Endothelial cell of umbilical vein (primary cell): ENCODE measurements around the gene ANGEL2.

Source experiments
- CTCF ChIP-seq, 2 donors: IDR thresholded peaks; 1 replicate in 1 of 2; 2 replicates in 1 of 2; pipeline ENCODE4 v1.5.1; 2011; ENCODE audit warnings: low read length in 2 of 2, mild to moderate bottlenecking in 2 of 2, moderate library complexity in 2 of 2, control low read depth in 1 of 2, inconsistent platforms in 1 of 2, low read depth in 1 of 2; ENCODE audit not compliant: insufficient read depth in 1 of 2; ENCODE audit errors: extremely low read depth in 1 of 2
- EZH2 ChIP-seq: IDR thresholded peaks from 2 replicates; pipeline ENCODE4 v1.6.1; 2012; ENCODE audit warnings: borderline replicate concordance, low read depth, mild to moderate bottlenecking, moderate library complexity, low read length, inconsistent platforms; ENCODE audit not compliant: severe bottlenecking
- FOS ChIP-seq: IDR thresholded peaks from 2 replicates; pipeline ENCODE4 v1.6.1; 2011; ENCODE audit warnings: mild to moderate bottlenecking, low read length, moderate library complexity, borderline replicate concordance; ENCODE audit not compliant: insufficient read depth
- GATA2 ChIP-seq: IDR thresholded peaks from 2 replicates; pipeline ENCODE4 v1.7.0; 2011; ENCODE audit warnings: low read depth, mild to moderate bottlenecking, moderate library complexity, mixed read lengths, low read length; ENCODE audit not compliant: insufficient read length, insufficient read depth
- MAX ChIP-seq: IDR thresholded peaks from 2 replicates; pipeline ENCODE4 v1.6.1; 2011; ENCODE audit not compliant: insufficient read depth, insufficient read length
- MYC ChIP-seq: IDR thresholded peaks from one replicate; pipeline ENCODE4 v1.6.1; 2011; ENCODE audit warnings: mild to moderate bottlenecking, low read depth, low read length
- POLR2A ChIP-seq: IDR thresholded peaks from 2 replicates; pipeline ENCODE4 v1.6.1; 2012; ENCODE audit warnings: low read depth, mild to moderate bottlenecking, control low read depth, low read length
- POLR2AphosphoS5 ChIP-seq: IDR thresholded peaks from 2 replicates; pipeline ENCODE4 v1.6.1; 2012; ENCODE audit warnings: low read depth, mild to moderate bottlenecking, control low read depth, low read length, moderate library complexity; ENCODE audit not compliant: insufficient read depth

GRCh38 chr1:213035573-213035972 lies 19.9 kb upstream of the ANGEL2 start:
- TF ChIP-seq CTCF (IDR thresholded peaks at IDR 0.05; ENCODE audit: extremely low read depth in 1 of 2, insufficient read depth in 1 of 2, low read depth in 1 of 2, low read length in 2 of 2) (no peak), POLR2AphosphoS5 (no peak), MYC (no peak), EZH2 (no peak), POLR2A (no peak), MAX (no peak), FOS (no peak), GATA2 (no peak)
